HL-60 (cell line): ENCODE results near the gene SLC16A7.

Source experiments
- DNase-seq, 2 experiments: peaks; one replicate each; pipeline ENCODE4 v3.0.0-alpha.2; 2010 to 2020; ENCODE audit warnings: low read depth in 1 of 2, low spot score in 1 of 2
- H3K27ac ChIP-seq: fragments of 250-450 bp; sonication (Bioruptor Pico); replicated peaks from 2 replicates; pipeline ENCODE4 v1.5.1; 2020; ENCODE audit warnings: mild to moderate bottlenecking, moderate library complexity
- H3K27me3 ChIP-seq: fragments of 250-450 bp; sonication (Bioruptor Pico); 2 replicates; pipeline ENCODE4 v1.5.1; 2021; ENCODE audit warnings: mild to moderate bottlenecking, moderate library complexity; ENCODE audit not compliant: insufficient read depth, poor library complexity, severe bottlenecking
- H3K4me3 ChIP-seq: replicated peaks from 2 replicates; pipeline ENCODE4 v1.5.1; 2011; ENCODE audit warnings: mild to moderate bottlenecking, control low read depth, low read length; ENCODE audit not compliant: insufficient read depth
- GABPA ChIP-seq: IDR thresholded peaks from 2 replicates; pipeline ENCODE4 v1.6.1; 2012; ENCODE audit warnings: low read depth
- POLR2AphosphoS5 ChIP-seq: IDR thresholded peaks from 2 replicates; pipeline ENCODE4 v1.6.1; 2012; ENCODE audit warnings: low read depth
- REST ChIP-seq: IDR thresholded peaks from 2 replicates; pipeline ENCODE4 v1.6.1; 2012; ENCODE audit warnings: low read depth; ENCODE audit not compliant: insufficient replicate concordance
- SPI1 ChIP-seq: IDR thresholded peaks from 2 replicates; pipeline ENCODE4 v1.6.1; 2012; ENCODE audit warnings: low read depth, mild to moderate bottlenecking, borderline replicate concordance
- TF ChIP-seq, protein P1 (sequence below): IDR thresholded peaks from one replicate; pipeline ENCODE4 v1.5.1; 2011; ENCODE audit warnings: low read length, control low read depth, inconsistent platforms; ENCODE audit not compliant: insufficient read depth

SLC16A7 gene

GRCh38 chr12:59587710-59588109 lies 8.1 kb upstream of the SLC16A7 start:
- TF ChIP-seq GABPA (no peak), SPI1 (no peak), REST (no peak), POLR2AphosphoS5 (no peak)
- TF ChIP-seq, protein P1, sequence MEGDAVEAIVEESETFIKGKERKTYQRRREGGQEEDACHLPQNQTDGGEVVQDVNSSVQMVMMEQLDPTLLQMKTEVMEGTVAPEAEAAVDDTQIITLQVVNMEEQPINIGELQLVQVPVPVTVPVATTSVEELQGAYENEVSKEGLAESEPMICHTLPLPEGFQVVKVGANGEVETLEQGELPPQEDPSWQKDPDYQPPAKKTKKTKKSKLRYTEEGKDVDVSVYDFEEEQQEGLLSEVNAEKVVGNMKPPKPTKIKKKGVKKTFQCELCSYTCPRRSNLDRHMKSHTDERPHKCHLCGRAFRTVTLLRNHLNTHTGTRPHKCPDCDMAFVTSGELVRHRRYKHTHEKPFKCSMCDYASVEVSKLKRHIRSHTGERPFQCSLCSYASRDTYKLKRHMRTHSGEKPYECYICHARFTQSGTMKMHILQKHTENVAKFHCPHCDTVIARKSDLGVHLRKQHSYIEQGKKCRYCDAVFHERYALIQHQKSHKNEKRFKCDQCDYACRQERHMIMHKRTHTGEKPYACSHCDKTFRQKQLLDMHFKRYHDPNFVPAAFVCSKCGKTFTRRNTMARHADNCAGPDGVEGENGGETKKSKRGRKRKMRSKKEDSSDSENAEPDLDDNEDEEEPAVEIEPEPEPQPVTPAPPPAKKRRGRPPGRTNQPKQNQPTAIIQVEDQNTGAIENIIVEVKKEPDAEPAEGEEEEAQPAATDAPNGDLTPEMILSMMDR = no peak
- Histone ChIP-seq H3K27ac (no peak overlapping the region), H3K27me3 (no peaks in the 10 kb centered on the region), H3K4me3 (no peak overlapping the region)
- no peak for DNase-seq

DNA sequence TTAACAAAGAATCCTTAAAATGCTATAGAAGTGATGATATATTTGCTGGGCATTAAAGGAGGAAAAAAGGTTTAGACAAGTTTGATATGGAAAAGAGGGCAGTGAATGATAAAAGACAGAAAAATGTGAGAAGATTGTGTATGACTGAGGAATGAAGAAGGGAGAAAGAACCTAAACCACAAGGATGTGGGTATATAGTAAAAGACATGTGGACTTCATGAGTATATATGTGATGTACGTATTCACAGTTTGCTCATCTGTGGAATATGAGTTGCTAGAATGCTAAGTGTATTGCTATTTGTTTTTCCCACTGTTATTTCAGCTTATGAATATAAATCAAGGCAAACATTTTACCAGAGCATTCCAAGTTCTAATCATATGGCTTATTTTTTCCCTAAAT lies 2.1 kb upstream of the SLC16A7 start:
- TF ChIP-seq, protein P1 = no peak
- TF ChIP-seq REST (no peak), GABPA (no peak), POLR2AphosphoS5 (no peak), SPI1 (no peak)
- Histone ChIP-seq H3K4me3 (no peak overlapping the region), H3K27me3 (no peaks in the 10 kb centered on the region), H3K27ac (no peak overlapping the region)
- no peak for DNase-seq

DNA sequence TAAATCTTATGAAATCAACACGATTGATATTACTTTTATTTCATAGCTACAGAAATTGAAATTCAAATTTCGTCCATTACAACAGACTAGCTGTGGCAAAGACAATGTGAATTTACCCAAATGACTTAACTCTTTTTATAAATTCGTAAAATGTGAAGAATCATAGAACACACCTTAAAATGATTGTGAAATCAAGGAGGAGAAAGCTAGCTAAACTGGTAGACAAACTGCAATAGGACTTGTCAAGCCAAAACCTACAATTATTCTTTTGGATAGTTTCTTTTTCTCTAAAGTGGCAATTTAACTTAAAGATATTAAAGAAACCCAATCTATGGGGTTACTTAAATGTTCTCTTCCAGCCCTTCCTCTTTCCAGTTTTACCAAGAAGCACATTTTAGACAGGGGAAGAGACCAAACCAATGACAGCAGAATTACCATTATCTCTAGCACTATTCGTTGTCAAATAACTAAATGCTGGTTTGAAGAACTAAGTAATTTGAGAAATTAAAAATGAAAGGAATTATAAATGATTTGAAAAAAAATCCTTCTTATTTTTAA lies 807 bp upstream of the SLC16A7 start:
- H3K27me3 ChIP-seq = no peaks in the 10 kb centered on the region
- no peak for DNase-seq
- H3K4me3 ChIP-seq = peak overlapping the region; percentile 79
- H3K27ac ChIP-seq = peak overlapping the region; percentile 92
- peak; percentile 71 for TF ChIP-seq SPI1
- no peak for TF ChIP-seq GABPA

- H3K27ac ChIP-seq = peak overlapping the region; percentile 92
- TF ChIP-seq REST (no peak), POLR2AphosphoS5 (no peak), GABPA (no peak), SPI1 (no peak)
- TF ChIP-seq, protein P1 = no peak
- peak overlapping the region; percentile 79 for H3K4me3 ChIP-seq
- no peaks in the 10 kb centered on the region for H3K27me3 ChIP-seq
- DNase-seq = no peak
These were observed 305 bp upstream of the SLC16A7 start for GRCh38 chr12:59595565-59595882.
